GM19099 (cell line): ENCODE measurements around the gene DHODH.

Experiments used
- POLR2A ChIP-seq: IDR thresholded peaks from 3 replicates; pipeline ENCODE4 v1.6.1; 2011; ENCODE audit warnings: low read depth; ENCODE audit not compliant: insufficient read length; ENCODE audit errors: extremely low read depth

DHODH gene

GRCh38 chr16:72064361-72064894 lies 55.9 kb downstream of the DHODH start:
- no peak for TF ChIP-seq POLR2A

GRCh38 chr16:72066747-72067146 lies 58.2 kb downstream of the DHODH start:
- TF ChIP-seq POLR2A, result no peak

- no peak for TF ChIP-seq POLR2A
Observed at GRCh38 chr16:72068930-72069329, 60.4 kb downstream of the DHODH start.

GRCh38 chr16:72072514-72073342 lies 64.2 kb downstream of the DHODH start:
- no peak for TF ChIP-seq POLR2A

- TF ChIP-seq POLR2A, result no peak
Observed at GRCh38 chr16:72073560-72074230, 65.2 kb downstream of the DHODH start.
